GM18907 (cell line): ENCODE results near the gene LEFTY1.
A peak's percentile ranks its signal among the peaks of the same experiment; 100 is the strongest.

Experiments used
- ATAC-seq: cut with Tn5 transposase; IDR thresholded peaks from one replicate; pipeline ENCODE4 v1.9.1; 2021; ENCODE audit warnings: mild to moderate bottlenecking, moderate library complexity; ENCODE audit not compliant: unreplicated experiment

Gene LEFTY1

DNA sequence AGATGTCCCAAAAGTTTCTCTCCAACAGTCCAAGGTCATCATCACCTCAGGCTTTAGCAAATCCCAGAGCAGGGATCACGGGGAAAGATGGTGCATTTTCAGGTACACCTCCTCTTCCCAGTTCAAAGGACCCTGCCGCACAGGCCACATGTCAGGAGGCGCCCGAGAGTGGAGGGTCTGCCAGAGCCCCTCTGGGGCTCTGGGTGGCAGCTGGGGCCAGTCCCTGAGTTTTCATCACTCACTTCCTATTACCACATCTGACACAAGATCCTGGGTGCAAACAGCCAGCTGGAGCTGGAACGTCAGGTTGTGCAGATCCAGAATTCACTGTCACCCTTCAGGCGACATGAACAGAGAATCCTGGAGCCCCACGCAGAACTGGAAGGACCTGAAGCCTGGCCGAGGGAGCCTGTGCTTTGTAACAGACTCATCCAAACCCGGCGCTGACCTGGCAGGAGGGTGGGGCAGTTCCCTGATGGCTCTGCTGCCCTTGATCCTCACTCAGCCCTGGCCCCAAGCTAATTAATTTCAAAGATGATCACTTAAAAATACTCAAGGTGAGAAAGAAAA, 15.6 kb downstream of the LEFTY1 start:
- ATAC-seq, result no peak

DNA sequence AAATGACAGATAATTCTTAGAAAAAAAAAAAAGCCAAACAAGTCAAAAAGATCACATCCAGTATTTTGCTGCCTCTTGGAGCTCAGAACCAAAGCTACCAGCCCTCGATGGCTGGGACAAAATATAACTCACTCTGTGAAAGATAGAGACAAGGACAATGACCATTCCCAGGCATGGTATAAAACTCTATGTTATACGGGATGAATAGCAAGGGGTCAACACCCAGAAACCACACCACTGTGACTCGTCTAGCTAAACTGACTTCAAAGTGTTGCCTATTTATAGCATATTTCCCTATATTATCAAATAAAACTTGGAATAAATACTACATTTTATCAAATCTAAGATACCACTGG, 16.9 kb downstream of the LEFTY1 start:
- no peak for ATAC-seq

DNA sequence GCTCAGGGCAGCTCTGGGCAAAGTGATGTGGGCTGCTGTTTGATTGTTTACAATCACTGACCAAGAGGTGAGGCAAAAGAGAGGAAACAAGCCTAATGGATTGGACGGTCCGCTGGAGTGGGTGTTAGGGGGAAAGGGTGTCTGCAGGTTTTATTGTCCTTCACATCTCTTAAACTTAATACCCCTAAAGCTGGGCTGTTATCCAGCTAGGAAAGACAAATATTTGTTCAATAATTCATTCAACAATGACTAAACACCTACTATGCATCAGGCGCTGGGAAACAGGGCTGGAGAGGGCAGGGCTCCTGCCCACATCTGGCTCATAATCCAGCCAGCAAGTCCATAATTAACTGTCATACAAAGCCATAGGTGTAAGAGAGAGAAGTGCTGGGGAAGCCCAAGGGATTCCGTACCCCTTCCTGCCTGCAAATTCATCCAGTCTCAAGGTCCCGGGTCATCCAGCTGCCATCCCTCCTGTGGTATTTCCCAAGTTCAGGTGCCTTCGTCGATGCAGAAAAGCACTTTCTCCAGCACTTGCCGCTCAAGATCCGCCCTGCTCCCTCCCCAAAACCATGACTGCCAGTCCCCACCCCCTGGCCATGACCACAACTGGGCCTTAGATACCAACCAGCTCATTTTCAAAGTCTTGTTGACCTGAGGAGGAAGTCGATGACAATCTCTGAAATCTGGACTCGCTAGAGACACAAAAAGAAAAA, 17.4 kb downstream of the LEFTY1 start:
- no peak for ATAC-seq

DNA sequence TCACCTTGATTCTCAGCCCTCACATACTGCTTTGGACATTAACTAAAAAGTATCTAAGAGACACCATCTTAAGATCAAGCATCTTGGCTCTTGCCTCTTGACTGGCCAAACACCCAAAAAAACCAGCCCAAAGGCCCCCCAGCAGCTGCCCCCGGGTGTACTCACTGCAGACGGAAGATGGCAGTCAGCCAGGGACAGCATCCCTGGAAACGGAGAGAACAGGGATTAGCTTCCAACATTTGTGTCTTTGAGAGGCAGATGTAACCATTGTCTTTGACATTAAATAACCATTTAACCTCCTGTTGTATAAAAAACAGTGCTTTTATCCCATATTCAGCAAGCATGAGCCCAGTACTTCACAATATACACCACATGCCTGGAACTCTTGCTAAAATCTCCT, 18.0 kb downstream of the LEFTY1 start:
- ATAC-seq, result no peak

DNA sequence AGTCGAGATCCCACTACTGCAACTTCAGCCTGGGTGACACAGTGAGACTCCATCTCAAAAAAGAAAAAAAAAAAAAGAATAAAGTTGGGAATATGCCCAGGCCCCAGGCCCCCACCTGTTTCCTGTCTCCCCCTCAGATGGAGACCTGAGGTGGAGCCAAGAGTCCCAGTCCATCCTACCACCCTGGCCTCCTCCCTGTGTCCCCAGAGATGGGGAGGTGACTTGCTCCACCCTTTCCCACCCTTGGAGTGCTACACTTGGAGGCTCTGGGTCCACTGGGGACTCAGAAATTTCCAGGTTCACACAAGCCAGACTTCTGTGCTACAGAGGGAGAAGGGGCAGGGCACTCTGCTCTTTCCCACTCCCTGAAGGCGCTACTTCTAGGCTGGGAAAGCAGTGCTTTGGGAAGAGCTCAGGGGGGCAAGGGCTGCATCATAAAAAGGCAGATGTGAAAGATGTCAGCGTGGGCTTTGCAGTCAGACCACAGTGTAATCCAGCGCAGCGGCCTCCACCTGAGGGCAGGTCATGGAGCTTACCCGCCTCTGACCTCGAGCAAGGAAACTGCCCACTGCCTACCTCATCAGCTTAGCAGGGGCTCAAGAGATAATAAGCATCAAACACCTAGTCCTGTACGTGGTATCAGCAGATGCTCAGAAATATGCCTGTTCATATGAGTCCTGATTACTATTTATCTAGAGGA, 20.2 kb downstream of the LEFTY1 start:
- no peak for ATAC-seq

DNA sequence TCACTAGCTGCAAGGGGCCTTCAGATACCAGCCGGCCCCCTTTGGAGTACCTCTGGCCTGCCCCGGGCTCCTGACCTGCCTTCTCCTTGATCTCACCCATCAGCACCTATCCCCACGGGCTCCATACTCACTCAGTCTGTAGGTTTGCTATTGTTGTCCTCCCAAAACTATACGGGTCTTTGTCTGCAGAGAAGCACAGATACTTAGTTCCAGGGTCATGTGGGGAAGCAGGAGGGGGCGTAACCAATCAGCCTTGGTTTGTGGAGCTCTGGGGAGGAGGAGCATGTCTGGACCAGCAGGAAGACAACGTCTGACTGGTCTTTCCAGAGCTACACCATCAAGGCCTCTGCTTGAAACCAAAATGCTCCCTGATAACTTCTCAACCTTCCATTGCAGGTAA, 22.0 kb downstream of the LEFTY1 start:
- no peak for ATAC-seq

DNA sequence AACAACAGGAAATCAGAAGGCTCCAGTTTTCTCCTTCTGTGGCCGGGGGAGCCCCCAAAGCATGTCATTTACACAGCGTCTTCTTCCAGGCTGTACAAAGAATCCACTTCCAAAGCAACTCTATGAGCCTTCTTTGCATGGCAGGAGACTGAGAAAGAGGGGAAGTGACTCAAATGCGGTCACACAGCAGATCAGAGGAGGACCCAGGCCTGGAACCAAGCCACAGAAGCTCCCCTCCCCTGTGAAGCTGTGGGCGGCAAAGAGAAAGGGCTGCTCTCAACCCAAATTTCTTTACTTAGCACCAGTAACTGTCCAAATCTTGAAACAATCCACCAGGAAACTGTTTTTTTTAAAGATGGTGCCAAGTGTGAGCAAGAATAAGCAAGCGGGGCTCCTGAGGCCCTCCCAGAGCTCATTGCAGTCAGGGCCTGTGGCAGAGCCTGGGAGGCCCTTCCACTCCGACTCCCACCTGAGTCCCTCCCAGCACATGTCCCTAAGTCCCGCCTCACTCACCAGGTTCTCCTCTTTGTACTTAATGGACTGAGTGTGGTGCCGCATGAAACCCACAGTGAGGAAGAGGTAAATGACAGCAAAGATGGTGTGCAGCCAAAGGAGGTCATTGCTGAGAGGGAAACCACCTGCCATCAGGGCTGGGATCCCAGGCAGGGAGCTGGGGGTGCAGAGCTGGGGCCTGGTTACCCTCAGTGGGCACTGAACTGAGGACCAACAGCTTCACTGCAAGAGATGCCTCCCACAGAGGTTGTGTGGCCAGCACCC, 22.7 kb downstream of the LEFTY1 start:
- peak; percentile 54 for ATAC-seq

DNA sequence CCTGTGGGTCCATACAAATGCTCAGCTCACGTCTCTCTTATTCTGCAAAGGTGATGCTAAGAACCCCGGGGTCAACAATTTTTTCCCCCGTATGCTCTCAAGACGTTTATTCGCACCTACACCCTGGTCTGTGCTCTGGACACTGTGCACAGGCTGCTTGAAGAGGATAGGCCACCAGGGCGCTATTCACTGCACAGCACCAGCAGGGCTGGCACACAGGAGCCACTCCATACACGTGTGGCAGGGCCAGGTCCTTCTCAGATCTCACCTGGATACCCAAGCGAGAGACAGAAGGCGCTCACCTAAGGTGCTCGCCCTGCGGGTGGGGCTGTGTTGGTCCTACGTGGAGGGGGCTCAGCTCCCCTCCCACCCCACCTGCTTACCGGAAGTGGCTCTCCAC, 23.4 kb downstream of the LEFTY1 start:
- ATAC-seq, result no peak

DNA sequence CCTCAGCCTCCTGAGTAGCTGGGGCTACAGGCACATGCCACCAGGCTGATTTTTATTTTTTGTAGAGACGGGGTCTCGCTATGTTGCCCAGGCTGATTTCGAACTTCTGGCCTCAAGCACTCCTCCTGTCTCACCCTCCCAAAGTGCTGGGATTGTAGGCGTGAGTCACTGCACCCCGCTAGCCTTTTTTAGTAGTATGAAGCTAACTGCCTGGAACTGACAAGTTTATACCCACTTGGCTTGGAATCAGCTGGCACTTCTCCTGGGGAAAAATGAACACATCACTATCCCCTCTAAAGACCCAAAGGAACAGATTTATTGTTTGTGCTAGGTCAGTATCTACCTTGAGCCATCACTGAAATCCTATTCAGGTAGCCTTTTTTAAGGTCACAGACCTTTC, 25.8 kb downstream of the LEFTY1 start:
- no peak for ATAC-seq

DNA sequence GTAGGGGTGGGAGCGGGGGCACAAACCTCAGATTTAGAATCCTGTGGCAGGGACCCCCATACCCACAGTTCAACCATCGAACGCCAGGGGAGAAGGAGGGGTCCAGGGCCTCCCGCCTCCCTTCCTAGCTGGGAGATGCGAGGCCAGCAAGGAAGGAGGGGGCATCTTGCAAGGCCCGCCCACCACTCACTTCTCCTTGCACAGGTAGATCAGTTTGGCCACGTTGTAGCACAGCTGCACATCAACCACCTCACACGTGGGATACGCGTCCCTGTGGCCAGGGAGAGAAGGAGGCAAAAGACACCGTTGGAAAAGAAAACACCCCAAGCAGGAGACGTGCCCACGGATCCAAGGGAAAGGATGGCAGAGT, 26.4 kb downstream of the LEFTY1 start:
- ATAC-seq, result no peak

DNA sequence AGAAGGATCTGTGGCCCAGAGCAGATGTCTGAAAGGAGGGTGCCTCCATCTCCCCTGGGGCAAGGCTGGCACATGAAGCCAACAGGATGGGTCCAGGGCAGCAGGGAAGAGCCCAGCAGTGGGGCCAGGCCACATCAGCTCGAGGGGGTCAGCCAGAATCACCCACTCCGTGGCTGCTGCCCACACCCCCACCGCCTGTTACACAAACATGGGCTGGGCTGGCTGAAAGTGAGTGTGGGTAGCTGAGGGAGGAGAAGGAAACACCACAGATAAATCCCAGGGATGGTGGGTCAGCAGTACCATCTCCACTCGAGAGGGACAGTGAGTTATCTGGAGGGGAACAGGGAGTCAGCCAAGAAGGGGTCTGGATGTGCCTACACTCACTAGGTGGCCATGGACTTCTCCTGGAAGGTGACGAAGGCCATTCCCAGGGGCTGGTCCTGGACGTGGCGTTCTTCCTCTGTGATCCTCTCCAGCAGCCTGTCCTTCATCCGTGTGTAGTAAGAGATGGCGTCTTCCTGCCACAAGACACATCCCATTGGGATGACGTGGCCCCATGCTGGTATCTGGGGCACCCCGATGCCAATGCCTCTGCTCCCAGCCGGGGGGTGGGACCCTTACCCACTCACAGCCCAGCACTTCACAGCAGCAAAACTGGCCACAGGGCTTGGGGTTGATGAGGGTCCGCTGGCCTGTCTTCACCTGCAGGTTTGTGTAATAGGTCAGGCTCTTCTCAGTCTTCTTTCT, 26.9 kb downstream of the LEFTY1 start:
- no peak for ATAC-seq

DNA sequence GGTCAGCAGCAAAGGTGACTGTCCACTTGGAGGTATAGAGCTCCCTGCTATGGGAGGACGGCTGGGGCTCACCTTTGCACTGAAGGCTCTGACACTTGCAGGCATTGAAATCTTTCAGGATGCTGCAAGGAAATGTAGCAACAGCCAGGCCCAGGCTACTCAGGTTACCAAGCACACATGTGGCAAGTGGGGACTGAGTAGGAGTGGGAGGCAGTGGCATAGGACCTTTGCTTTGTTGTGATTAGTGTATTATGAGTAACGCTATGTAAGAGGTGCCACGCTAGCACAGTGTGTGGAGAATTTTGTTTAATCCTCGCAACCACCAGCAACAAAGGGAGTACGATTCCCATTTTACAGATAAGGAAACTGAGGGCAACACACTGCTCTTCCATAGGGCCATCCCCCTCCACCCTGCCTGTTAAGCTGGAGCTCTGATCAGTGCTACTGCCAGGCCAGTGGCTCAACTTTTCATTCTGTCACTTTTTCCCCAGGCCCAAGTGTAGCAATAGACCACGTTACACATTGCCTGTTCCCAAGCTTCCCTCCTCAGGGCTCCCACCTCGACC, 28.0 kb downstream of the LEFTY1 start:
- no peak for ATAC-seq

DNA sequence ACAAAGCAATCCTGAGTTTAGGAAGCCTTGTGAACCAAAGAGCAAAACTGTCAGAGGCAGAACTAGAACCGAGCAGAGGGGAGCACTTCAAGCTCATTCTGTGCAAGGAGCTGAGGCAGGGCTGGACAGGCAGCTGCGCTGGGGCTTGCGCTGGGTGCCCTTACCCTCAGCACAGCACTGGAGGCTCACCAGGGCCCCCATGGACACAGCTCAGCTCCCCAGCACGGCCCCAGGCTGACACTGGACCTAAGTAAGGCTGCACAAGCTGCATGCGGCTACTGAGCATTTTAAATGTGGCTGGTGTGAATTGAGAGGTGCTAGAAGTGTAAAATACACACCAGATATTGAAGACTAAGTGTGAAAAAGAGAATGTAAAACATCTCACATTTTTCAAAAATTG, 28.8 kb downstream of the LEFTY1 start:
- no peak for ATAC-seq

DNA sequence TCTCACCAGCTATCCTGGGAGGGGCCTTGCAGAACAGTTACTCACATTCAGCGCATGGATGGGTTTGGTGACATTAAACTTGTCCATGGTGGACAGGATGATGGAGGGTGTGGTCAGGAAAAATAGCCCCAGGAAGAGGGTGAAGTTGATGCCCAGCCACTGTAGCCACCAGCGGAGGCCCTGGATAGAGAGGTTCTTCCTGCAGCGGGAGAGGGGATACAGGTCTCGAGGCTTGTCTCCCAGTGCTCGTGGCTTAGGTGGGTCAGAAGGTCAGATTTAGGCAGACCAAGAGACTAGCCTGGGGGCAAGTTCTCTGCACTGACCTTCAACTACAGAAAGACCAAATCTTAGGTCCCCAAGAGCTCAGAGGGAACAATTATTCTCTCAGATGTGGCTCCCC, 29.8 kb downstream of the LEFTY1 start:
- no peak for ATAC-seq

DNA sequence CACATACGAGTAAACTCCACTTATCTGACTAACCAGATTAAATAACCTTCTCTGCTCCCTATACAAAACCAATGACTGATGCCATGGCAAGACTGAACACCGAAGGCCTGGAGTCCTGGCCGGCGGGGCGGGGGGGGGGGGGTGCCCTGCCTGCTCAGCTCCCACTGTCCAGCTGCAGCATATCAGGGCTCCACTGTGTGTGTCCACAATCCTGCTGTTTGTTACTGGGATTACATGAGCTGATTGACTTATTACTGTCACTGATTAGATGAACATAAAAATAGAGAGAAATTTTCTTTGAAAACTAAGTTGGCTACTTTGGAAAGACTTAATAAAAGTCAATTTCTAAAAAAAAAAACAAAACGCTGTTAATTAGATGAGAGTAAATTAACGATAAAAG, 31.7 kb downstream of the LEFTY1 start:
- no peak for ATAC-seq

DNA sequence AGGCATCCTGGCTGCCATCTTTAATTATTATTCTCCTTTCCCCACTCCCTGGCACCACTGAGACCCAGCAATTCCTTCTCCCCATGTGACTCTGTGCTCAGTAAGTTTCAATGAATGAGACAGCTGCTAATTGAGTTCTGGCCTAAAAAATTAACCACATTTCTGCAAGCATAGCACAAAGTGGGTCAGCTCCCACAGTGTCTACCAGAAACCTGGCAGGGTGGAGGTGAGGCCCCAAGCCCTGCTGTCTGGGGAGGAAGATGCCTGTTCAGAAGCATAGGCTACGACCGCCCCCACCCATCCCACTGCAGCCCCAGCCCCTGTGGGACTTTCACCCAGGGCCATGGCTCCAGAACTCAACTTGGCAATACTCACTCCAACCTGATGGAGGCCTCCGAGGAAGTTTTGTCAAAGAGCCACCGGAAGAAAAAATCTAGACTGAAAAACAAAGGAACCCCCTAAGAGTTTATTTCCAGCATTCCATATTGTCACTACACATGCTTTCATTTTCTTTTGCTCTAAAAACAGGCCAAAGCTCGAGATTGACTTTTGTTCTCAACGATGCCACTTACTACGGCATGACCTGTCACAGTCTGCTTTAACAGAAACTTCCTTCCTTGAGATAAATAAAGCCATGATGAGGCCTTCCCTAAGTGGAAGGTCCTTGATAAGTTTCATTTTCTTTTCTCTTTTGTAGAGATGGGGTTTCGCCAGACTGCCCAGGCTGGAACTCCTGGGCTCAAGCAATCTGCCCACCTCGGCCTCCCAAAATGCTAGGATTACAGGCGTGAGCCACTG, 33.2 kb downstream of the LEFTY1 start:
- no peak for ATAC-seq

DNA sequence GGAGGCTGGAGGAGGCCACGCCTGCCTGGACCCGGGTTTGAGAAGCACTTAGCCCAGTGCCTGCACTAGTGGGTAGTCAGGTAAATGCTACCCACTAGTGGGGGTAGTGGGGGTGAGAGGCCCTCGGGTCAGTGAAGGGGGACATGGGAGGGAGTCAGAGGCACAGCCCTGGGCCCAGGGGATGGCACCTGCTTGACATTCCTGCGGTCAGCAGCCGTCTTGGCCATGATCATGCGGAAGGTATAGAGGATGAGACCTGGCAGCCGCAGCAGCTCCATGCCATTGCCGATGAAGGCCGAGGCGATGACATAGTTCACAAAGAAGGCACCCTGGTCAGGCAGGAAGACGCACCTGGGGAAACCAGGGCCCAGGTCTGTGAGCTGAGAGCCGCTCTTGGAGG, 35.5 kb downstream of the LEFTY1 start:
- no peak for ATAC-seq

DNA sequence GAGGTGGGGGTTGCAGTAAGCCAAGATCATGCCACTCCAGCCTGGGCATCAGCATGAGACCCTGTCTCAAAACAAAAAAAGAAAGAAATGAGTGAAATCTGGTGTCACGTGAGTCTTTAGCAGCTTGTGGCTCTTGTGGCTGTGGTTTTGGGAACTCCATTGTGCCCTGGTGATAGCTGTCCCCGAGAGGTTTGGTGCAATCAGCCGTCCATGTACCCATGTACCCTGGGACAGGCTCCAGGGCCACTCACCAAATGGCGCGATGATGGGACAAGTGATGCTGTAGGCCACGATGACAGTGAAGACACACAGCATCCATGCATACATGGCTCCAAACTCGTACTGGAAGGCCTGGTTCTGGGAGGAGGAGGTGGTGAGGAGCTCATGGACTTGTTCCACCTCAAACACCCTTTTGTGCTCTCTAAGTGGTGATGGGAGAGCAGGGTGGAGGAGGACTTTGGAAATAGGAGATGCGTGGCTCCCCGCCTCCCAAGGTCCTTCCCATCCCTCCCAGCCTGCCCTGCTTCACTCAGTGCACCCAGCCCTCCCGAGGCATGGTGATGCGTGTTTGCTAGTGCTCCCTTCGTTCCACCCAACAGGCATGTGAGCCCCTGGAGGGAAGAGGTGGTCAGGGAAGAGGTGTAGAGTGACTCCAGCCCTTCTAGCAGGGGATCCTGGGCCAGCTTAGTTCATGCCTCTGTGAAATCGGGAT, 36.4 kb downstream of the LEFTY1 start:
- ATAC-seq, result no peak

DNA sequence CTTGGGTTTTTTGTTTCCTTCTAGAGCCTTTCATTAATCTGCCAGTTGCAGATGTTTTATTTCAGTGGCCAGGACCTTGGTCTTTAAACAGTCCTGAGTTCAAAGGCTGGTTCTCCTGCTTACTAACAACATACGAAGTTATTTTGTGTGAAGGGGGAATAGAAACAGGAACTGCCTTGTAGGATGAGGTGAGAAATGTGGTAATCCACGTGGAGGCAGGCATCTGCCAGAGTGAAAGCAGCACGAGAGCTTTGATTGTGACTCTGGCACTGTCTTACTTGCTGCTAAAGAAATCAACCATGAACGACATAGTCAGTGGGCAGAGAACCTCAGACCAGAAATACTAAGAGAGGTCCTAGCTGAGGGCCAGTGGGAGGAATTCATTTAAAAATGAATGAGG, 37.1 kb downstream of the LEFTY1 start:
- ATAC-seq, result peak; percentile 59
